ENCODE measurements around the gene FGFRL1.

The FGFRL1 gene

DNA sequence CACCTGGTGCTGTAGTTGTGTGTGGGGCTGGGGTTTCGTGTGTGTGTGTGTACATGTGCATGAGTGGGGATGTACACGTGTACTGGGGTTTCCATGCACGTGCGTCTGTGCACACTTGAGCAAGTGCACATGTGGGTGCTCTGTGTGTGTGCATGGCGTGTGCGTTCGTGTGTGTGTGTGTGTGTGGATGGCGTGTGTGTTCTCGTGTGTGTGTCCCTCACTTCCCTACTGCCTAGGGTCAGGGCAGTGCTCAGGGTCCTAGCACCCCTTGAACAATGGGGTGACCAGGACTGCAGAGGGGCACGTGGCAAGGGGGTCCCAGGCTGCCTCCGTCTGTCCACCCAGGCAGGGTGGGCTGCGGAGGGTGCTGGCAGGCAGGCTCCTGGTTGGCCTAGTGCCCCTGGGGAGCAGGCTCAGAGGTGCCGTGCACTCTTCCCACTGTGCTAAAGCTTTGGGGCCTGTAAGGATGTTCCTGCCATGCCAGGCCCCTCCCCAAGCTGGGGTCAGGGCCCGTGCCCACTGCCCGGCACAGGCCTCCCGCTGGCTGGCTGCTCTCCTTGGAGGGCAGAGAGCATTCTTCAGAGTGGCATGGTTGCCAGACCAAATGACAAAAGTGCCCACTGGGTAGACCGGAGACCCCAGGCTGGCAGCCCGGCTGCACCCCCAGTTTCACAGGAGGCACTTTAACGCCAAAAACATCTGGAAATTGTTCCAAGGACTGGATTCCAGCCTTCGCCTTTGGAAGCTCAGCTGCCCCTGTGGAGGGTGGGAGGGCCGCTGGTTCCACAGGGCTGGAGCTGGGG lies 29.1 kb downstream of the FGFRL1 start:
- no peak for DNase-seq (ENCODE audit: low read depth)

DNA sequence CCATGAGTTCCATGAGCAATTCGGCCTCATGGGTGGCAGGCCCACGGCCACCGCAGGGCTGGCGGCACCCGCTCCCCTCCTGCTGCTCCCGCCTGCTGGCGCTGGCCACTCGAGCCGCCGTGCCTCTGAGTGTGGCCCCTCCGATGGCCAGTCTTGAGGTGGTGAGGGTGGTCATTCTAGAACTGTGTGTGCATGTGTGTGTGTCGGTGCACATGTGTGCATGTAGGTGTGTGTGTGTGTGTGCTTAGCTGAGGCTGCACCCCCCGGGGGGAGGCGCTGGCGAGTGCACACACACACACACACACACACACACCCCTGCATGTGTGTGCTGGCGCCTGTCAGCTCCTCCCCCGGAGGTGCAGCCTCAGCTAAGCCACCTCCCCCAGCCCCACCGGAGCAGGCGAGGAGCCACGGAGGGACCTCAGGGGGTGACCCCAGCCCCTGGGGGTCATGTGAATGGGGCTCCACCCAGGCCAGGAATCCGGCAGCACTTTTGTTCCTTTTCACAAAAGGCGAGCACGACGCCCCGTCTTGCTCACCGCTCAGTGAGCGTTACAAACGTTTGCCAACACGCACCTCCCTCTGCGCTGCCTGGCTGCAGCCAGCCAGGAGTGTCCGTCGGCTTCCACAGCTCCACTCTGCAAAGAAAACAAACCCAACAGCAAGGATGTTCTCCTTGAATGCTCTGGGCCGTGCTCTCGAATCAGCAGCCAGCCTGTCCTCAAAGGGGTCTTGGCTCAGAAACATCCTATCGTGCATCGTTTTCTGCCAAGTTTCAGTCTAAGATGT lies 29.9 kb downstream of the FGFRL1 start:
- DNase-seq (ENCODE audit: low read depth) = peak; percentile 50

DNA sequence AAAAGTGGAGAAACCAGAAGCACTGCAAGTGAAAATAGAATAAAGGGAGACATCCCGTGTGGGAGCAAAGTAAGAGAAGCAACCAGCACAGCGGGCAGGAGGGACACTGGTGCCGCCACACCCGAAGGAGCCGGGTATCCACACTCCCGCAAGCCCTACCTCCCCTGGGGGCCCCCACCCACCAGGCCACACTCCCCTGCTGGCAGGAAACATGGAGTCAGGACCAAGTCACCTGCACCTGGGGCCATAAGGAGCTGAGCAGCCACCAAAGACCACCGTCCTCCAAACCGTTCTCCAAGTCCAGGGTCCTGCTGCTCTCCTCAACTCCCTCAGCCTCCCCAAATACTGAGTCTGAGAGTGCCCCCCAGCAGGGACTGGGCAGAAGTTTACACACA lies 30.5 kb downstream of the FGFRL1 start:
- no peak for DNase-seq (ENCODE audit: low read depth)

DNA sequence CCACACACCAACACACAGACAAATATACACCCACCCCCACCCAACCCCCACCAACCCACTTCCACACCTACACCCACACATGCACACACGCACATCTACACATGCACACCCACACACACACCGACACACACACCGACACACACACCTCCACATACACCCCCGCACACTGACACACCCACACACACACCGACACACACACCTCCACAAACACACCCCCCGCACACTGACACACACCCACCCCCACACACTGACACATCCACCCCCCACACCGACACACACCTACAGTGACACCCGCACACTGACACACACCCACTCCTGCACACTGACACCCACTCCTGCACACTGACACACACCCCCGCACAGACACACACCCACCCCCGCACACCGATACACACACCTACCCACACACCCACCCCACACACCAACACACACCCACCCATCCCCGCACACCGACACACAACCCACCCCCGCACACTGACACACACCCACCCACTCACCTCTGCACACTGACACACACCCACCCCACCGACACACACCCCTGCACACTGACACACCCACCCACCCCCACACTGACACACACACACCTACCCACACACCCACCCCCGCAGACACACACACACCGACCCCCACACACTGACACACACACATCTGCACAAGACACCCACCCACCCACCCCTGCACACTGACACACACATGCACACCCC lies 31.1 kb downstream of the FGFRL1 start:
- no peak for DNase-seq (ENCODE audit: low read depth)

DNA sequence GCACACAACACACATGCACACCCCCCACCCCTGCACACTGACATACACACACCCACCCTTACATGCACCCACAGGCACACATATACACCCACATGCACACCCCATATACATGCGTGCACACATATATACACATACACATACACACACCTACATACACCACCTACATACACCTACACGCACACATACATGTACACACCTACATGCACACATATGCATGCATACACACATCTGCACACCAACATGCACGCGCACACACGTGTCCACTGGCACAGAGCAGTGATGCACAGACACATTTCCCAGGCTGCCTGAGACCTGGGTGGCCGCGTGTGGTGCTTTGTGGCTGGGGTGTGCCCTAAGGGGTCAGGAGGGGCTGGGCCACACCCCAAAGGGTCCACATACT lies 31.7 kb downstream of the FGFRL1 start:
- DNase-seq (ENCODE audit: low read depth) = no peak

DNA sequence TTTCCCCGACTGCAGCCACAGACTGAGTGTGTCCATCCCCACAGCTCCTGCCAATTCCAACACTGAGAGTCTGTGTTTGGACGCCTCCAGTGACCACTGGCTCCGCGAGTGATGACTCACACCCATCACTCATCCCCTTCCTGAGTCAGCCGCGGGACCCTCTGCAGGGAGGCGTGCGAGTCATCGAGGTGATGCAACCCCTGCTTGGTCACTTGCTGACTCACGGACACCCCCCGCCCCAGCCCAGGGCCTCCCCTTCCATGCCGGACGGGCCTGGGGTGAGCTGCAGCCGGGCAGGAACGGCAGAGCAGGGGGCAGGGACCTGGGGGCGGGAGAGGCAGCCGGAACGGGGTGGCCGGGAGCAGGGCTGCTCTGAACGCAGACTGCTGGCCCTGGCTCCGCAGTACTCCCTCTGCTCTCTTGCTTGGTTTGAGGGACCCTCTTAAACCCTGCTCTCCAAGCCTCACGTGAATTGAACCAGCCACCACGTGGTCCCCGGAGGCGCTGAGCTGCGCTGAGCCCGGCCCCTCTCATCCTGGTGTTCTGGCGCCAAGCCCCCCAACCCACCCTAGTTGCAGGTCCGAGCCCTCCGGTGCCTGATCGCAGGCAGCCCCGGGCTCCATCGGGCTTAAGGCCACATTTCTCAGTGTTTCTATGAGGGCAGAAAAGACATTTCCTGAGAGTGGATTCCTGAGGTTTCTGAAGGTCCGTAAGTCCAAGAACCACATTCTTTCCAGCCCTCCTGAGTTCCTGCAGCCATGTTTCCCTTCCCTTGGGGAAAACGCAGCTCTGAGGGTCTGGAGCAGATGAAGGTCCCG lies 32.4 kb downstream of the FGFRL1 start:
- peak; percentile 99 for DNase-seq (ENCODE audit: low read depth)

DNA sequence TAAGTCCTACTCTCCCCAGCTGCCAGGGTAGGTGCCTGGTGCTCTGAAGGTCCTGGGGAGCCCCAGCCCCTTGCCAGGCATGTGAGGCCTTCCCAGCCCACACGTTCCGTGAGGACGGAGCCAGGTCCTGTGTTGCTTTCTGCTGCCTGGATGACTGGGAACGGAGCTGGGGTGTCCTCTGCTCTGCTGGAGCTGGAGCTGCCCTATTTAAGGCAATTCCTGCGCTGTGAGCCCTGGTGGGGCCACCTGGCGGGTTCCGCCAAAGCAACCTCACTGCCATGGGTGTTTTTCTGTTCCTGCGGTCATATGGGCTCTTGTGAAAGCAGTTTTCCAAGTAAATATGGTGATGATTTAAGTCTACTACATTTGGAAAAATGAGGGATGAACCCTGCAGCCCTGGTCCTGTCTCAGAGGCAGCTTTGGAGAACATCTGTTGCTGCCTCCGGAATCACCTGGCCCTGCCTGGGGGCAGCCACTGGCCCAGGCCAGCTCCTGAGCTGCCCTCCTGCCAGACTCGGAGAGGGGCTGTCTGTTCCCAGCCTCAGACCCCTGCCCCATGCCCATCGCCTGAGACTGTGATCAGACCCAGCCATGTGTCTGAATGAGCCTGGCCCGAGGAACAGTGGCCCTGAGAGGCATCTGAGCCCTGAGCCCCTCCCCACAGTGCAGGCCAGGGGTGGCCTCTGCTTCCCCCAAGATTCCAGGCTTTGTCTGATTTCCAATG lies 33.2 kb downstream of the FGFRL1 start:
- no peak for DNase-seq (ENCODE audit: low read depth)

DNA sequence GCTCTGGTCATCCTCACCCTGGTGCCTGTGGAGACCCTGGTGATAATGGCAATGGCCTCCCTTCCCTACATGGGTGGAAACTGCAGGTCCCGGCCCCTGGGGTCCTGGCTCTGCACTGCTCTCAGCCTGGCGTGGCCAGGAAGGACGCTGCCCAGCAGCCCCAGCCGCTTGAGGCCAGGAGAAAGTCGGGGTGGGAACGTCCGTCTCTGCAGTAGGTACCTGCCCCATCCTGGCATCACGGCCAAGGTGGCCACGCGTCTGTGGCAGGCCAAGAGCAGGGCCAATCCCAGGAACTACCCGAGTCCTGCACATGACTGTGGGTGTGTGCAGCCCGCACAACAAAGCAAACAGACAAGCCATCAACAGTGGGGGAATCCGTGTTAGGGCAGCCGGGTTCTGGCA lies 33.8 kb downstream of the FGFRL1 start:
- DNase-seq (ENCODE audit: low read depth) = no peak

DNA sequence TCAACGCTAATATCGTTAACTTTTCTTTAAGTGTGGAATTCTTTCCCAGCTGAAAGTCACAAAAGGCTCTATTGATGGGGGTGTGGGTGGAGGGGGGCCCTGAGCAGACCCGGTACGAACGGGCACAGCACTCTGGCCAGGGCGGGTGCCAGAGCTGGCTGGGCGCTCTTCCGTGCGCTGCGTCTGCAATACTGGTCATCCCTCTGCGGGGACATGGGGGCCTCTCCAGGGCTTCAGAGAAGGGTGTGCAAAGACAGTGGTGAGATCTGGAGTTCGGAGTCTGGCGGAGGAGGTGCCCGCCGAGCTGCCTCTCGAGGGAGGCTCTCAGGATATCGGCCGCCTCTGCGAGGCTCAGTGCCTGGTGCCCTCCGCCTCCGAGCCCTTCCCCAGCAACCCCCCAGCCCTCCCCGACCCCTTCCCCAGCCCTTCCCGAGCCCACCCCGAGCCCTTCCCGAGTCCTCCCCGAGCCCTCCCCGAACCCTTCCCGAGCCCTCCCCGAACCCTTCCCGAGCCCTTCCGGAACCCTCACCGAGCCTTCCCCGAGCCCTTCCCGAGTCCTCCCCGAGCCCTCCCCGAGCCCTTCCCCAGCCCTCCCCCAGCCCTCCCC lies 34.3 kb downstream of the FGFRL1 start:
- DNase-seq (ENCODE audit: low read depth) = no peak

DNA sequence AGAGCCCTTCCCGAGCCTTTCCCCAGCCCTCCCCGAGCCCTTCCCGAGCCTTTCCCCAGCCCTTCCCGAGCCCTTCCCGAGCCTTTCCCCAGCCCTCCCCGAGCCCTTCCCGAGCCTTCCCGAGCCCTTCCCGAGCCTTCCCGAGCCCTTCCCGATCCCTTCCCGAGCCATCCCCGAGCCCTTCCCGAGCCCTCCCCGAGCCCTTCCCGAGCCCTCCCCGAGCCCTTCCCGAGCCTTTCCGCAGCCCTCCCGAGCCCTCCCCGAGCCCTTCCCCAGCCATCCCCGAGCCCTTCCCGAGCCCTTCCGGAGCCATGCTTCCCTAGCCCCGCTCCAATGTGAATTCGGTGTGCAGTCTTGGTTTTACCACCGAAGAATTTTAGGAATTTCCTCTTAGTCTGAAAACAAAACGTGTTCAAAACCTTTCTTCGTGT lies 35.2 kb downstream of the FGFRL1 start:
- peak; percentile 58 for DNase-seq (ENCODE audit: low read depth)

DNA sequence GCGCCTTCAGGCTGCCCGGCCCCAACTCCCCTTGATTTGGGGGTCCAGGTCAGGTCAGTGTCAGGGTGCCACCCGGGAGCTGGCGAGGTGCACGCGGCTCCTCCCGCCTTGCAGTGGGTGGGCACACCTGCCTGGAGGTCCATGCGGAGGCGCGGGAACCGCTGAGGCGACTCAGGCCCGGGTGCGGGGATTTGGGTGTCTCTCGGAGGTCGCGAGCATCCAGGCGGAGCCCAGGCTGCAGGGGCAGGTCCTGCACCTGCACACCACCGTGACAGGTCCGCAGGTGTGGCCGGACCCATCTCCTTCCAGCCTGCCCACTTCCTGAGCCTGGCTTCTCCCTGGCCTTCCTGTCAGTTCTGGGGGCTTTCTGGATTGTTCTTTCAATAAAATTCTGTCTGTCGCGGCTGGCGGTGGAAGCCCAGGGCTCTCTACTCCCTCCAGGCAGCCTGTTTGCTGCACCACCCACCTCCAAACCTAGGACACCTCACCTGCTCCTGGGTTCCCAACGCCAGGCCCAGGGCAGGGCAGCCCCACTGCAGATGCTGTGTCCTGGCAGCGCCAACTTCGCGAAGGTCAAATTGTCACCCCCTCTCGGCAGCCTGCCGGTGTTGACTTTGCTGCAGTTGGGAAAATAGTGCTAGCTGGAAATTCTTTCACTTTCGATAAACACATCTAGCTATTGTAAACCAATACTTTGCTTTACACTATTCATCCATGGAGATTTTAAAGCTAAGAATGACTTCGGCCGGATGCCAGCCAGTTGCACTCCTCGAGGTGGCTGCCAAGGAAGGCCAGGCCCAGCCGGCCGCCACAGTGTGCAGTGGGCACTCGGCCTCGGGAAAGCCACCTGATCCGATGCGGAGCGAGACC lies 35.9 kb downstream of the FGFRL1 start:
- DNase-seq (ENCODE audit: low read depth) = peak; percentile 24

DNA sequence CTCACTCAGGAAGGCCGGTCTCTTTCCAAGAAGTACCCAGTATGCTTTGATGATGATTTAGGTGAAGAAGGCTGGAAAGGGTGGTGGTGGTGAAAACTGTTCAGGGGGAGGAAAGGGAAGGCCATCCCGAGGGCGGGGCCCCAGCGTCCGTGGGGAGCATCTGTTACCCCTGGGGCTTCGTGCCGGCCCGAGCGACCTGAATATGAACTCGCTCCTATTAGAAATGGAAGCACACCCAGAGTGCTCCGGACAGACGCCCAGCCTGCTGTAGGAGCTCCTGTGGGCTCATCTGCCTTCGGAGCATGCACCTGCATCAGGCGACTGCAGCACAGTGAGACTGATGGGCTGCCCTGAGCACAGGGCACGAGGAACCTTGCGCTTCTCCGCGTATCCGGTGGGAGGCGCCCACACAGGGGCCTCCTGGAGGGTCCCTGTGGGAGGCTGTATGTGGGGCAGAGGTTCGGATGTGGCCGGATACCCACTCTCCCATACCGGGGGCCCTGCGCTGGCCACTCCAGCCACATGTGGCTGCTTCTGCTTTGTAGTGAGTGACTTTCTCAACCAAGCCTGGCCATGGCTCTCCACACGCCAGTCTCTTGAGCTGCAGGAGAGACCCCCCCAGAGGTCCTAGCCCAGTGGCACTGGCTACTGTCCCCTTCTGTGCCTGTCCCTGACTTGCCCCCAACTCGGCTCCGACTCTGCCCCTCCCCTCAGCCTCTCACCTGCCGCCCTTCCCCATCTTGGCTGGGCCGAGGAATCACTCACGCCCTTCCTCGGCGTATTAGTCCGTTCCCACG lies 36.7 kb downstream of the FGFRL1 start:
- DNase-seq (ENCODE audit: low read depth) = no peak

DNA sequence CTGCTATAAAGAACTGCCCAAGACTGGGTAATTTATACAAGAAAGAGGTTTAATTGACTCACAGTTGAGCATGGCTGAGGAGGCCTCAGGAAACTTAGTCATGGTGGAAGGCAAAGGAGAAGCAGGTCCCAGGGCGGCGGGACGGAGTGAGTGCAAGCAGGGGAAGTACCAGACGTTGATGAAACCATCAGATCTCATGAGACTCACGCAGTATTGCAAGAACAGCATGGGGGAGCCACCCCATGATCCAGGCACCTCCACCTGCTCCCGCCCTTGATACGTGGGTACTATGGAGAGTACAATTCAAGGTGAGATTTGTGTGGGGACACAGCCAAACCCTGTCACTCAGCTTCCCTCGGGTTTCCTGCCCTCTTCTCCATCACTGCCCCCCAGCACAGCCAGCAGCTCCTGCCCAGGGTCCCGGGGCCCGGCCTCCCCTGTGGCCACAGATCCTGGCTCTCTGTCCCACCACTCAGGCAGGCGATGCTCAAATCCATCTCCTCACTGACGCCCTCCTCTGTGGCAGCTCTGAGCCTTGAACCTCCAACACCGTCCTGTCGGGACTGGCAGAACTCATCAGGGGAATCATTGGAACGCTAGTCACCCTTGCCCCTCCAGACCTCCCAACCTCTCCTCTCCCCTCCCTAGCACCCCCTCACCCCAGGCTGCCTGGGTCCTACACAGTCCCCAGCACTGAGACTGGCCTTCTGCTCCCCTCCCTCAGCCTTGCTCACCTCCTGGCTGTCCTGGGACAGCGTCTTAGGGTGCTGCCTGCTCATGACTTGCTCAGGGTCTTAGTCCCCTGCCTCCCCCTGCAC lies 37.6 kb downstream of the FGFRL1 start:
- DNase-seq (ENCODE audit: low read depth) = no peak

DNA sequence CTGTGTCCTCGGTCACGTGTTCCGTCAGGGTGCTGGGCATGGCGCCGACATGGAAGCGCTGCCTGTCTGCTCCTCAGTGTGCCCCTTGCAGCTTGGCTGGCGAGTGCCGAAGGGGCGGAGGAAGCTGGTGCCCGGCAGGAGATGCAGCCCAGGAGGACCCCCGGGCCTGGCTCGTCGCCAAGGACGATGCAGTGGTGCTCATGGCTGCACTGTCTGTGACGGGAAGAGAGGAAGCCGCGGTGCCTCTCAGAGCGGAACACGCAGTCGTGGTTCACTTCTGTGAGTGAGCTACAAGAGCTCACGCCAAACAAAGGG lies 38.1 kb downstream of the FGFRL1 start:
- no peak for DNase-seq (ENCODE audit: low read depth)

DNA sequence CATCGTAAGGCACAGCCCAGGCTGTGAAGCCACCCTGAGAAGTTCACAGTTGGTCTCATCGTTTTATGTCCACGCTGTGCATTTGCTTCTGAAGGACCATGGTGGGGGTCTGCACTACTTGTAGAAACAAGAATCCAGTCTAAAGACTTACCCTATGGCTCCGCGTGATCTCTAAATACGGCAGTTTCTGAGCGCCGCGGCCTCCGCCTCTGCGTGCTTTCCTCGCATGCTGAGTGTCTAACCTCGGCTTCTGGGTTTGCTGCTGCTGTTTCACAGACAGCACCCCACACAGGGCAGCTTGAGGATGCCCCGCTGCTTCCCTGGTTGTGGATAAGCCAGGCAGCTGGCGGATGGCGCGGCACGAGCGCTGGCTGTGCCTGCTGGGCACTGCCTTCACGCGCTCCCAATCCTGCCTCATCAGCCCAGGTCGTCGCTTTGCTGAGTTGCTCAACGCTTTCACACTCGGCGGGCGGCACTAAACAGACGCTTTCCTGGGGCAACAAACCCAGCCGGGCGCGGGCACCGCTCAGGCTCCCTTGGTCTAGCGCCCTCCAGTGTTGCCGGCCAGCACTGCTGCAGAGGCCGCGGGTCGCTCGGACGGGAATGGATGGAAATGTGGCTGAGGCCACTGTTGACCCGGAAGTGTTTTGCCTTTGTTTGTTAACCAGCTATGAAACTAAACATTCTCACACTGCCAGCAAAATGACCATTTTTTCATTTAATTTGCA lies 39.2 kb downstream of the FGFRL1 start:
- DNase-seq (ENCODE audit: low read depth) = no peak

DNA sequence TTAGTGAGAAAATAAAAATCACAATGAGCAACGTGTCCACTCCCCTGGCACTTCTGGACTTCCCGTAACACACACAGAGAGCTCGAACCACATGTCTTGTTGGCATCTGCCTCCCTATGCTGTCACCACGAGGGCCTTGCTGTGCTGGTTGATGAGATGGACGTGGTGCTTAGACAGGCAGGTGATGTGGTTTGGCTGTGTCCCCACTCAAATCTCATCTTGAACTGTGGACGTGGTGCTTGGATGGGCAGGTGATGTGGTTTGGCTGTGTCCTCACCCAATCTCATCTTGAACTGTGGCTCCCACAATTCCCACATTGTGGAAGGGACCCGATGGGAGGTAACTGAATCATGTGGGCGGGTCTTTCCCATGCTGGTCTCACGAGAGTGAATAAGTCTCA lies 40.0 kb downstream of the FGFRL1 start:
- DNase-seq (ENCODE audit: low read depth) = no peak

DNA sequence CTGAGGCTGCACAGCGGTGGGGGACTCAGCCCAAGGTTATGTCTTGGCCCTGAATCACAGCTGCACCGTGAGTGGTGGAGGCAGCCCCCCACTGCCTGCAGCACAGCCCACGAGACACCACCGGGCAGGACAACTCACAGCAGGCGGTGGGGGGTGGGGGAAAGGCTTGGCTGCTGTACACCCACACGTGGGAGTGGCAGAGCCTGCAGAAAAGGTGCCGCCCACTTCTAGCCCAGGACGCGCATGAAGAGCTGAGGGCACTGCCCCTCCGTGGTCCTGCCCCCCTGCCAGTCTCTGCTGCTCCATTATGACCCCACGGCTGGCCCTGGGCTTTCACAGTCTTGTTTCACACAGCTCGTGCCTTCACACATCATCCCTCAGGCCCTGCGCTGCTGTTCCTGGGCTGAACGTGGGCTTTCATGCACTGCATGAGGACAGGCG lies 40.8 kb downstream of the FGFRL1 start:
- DNase-seq (ENCODE audit: low read depth) = no peak

All from iris pigment epithelial cell (primary cell).